ENCODE data around the gene SH2D3A.
"Not testable (repeated sequence)": the region's sequence is repeated elsewhere in the genome, so short reads cannot be mapped to it uniquely, and the experiment has no call there.

The SH2D3A gene

DNA sequence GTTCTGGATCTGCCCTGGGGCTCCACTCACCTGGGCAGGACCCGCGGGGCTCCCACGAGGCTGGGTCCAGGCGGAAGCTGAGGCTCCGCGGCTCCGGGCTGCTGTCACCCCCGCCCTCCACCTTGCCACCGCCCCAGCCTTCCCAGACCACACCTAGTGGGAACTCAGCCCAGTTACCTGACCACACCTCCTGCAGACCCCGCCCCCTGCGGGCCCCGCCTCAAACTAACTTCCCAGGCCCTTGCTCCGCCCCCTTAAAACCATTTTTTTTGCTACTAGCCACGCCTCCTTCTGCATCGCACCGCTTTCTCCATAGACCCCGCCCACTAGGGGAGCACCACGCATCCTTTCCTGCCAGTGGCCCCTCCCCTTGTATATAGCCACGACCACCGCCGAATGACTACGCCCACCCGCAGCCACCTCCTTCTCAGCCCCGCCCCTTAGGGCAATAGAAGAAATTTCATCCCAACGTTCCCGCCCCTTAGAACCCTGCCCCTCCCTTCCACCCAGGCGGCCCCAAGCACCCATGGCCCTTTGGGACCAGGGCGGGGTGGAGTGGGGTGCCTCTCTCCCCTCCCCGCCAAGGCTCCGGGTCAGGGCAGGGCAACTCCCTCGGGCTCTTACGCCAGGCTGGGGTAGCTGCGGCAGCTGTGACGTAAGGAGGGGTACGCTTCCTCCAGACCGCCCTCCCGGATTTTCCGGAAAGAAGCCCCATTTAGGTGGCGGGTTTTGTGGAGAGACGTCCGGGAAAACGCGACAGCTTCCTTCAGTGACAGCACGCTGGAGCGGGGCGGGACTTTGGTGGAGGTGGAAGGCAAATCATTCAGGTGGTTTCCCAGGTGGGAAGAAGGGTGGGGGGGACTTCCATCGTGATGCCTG lies at the start of gene SH2D3A:
Gene SH2D3A (minus strand): TSS at position 79 of the 879 bp plus-strand sequence. CDS start 3,687 bp downstream, outside the sequence.
- peak; percentile 94 to 97 for DNase-seq (ENCODE audit: low read depth in 2 of 2)

DNA sequence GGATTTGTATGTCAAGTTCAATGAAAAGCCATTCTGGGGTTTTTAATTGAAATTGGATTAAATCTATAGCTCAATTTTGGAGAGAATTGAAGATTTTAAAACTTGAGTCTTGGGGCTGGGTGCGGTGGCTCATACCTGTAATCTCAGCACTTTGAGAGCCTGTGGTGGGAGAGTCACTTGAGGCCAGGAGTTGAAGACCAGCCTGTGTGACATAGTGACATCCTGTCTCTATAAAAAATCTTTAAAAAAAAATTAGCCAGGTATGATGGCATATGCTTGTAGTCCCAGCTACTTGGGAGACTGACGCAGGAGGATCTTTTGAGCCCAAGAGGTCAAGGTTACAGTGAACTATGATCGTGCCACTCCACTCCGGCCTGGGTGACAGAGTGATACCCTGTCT lies 46.4 kb upstream of the SH2D3A start:
- DNase-seq (ENCODE audit: low read depth in 2 of 2), result no peak

DNA sequence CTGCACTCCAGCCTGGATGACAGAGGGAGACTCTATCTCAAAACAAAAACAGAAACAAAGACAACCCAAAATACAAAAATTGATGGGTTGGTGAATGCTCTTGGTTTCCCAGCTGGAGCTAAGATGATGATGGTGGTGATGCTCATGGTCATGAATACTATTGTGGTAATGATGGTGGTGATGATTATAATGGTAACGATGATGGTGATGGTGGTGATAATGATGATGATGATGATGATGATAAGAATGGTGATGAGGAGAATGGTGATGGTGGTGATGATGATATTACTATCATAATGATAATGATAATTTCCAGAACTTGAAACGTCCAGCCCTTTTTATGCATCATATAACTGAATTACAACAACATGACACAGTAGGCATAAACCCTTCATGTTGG lies 45.4 kb upstream of the SH2D3A start:
- no peak for DNase-seq (ENCODE audit: low read depth in 2 of 2)

DNA sequence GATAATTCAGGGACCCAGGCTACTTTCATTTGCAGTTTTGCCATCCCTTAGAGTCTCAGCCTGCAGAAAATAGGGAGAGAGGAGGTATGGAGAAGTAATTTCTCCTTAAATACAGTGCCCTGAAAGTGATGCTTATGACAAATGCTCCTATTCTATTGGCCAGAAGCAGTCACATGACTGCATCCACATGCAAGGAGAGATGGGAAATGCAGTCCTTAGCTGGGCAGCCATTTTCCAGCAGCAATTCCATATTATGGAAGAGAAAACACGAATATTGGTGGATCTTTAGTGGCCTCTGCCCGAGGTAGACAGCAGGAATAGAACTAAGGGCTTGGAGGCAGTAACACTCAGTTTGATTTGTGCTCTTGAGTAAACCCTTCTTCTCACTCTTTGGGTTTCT lies 44.7 kb upstream of the SH2D3A start:
- DNase-seq (ENCODE audit: low read depth in 2 of 2), result no peak

- no peak for DNase-seq (ENCODE audit: low read depth in 2 of 2)
Measured at GRCh38 chr19:6811378-6811777, 44.1 kb upstream of the SH2D3A start.

DNA sequence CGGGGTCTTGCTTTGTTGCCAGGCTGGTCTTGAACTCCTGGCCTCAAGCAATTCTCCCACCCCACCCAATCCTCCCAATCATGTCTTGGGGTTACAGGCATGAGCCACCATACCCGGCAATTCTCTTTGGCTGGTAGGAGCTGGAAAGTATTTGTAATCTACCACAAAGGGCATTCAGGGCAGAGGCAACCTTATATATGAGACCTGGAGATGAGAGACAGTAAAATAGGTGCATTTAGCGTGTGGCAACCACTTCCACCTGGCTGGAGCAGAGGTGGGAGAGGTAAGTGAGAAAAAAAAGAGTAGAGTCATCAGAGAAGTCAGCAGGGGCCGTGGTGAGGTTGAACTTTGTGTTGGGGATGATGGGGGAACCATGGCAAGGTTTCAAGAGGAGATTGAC lies 42.0 kb upstream of the SH2D3A start:
- no peak for DNase-seq (ENCODE audit: low read depth in 2 of 2)

- DNase-seq (ENCODE audit: low read depth in 2 of 2), result no peak
Measured at GRCh38 chr19:6808494-6808893, 41.3 kb upstream of the SH2D3A start.

DNA sequence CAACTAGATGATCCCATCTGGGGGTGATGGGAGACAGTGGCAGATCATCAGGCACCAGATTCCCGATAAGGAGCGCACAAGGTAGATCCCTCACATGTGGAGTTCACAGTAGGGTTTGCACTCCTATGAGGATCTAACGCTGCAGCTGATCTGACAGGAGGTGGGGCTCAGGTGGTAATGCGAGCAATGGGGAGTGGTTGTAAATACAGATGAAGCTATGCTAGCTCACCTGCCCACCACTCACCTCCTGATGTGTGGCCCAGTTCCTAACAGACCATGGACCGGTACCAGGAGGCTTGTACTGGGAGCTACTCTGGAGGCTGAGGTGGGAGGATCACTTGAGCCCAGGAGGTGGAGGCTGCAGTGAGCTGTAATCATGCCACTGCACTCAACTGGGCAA lies 40.1 kb upstream of the SH2D3A start:
- DNase-seq (ENCODE audit: low read depth in 2 of 2), result no peak

- DNase-seq (ENCODE audit: low read depth in 2 of 2), result no peak
Measured at GRCh38 chr19:6806488-6806887, 39.3 kb upstream of the SH2D3A start.

- no peak for DNase-seq (ENCODE audit: low read depth in 2 of 2)
Measured at GRCh38 chr19:6803036-6803404, 35.8 kb upstream of the SH2D3A start.

DNA sequence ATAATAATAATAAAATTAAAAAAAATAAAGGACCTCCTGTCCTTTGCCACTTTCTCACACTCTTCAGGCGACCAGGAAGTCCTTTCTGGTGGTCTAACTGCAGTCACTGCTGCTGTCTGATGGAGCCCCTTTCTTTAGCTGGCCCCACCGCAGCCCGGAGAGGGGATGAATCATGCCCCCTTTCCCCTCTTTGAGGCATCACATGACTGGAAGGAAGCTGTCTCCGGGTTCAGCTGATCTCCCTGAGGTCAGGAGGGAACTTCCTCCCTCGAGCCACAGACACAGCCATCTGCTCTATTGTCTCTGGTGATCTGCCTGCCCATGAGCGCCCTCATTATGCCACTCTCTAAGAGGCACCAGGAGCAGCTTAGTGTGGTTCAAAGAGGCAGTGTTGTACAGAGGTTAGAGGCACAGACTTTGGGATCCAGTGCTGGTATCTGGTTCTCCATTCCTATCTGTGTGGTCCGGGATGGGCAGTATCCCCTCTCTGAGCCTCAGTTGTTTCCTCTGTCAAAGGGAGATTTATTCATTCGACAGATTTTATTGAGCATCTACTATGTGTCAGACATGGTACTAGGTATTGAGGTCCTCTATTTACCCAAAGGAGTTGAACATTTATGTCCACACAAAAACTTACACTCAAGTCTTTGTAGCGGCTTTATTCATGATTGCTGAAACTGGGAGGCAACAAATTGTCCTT lies 35.3 kb upstream of the SH2D3A start:
- DNase-seq (ENCODE audit: low read depth in 2 of 2), result peak; percentile 54 to 63

DNA sequence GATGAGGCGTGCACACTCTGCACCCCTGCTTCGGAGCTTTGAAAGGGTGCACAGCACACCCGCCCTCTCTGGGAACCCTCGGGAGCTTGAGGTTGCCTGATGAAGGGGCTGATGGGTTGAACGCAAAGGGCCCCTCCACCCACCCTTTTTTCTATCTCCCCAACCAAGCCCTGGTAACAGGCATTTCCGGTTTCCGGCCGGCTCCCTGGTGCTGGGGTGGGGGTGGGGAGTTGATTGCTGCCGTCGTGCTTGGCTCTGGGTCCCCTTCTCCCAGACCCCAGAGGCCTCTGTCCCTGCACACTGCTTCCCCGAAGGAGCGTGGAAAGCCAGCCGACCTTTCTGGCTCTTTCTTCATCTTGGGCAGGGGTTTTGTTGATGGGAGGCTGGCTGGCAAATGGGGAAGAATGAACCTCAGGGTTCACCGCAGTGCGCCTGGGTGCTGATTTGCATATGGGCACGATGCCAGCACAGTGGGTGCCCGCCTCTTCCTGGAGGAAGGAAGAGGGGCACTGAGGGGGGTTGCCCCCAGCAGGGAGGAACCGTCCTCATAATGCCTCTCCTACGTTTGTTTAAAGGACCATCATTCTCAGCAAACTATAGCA lies 34.4 kb upstream of the SH2D3A start:
- peak; percentile 73 to 78 for DNase-seq (ENCODE audit: low read depth in 2 of 2)

DNA sequence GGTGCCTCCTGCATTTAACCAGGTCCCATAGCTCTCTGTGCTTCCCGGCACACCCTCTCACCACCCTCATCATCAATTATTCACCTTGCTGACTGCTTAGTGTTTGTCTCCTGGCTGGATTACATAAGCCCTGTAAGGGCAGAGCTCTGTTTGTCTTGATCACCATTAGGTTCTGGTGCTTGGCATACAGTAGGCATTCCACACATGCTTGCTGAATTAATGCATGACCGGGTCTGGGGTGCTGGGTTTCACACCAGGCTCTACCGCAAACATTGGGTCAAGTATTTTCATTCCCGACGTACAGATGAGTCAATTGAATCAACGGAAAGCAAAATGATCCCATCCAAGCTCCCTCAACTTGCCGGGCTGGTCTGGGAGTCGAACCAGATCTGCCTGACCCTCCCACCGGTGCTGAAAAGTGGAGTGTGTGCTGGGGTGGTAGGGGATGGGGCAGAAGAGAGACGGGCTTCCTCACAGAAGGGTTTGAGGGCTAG lies 33.8 kb upstream of the SH2D3A start:
- no peak for DNase-seq (ENCODE audit: low read depth in 2 of 2)

DNA sequence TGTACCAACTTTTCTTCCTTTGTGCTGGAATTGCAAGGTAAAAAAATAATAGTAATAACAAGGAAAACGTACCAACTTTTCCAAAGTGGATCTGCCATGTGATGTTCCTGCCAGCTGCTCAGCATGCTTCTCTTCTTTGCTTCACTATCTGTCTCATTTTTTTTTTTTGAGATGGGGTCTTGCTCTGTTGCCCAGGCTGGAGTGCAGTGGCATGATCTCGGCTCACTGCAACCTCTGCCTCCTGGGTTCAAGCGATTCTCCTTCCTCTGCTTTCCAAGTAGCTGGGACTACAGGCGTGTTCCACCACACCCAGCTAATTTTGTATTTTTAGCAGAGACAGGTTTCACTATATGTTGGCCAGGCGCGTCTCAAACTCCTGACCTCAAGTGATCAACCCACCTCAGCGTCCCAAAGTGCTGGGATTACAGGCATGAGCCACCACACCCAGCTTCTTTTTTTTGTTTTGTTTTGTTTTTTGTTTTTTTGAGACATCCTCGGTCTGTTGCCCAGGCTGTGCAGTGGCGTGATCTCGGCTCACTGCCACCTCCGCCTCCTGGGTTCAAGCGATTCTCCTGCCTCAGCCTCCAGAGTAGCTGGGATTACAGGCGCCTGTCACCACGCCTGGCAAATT lies 33.0 kb upstream of the SH2D3A start:
- not testable (repeated sequence) for DNase-seq (ENCODE audit: low read depth in 2 of 2)

- DNase-seq (ENCODE audit: low read depth in 2 of 2), result no peak
Measured at GRCh38 chr19:6797646-6798045, 30.4 kb upstream of the SH2D3A start.

GRCh38 chr19:6796278-6796677 lies 29.0 kb upstream of the SH2D3A start:
- DNase-seq (ENCODE audit: low read depth in 2 of 2), result no peak

DNA sequence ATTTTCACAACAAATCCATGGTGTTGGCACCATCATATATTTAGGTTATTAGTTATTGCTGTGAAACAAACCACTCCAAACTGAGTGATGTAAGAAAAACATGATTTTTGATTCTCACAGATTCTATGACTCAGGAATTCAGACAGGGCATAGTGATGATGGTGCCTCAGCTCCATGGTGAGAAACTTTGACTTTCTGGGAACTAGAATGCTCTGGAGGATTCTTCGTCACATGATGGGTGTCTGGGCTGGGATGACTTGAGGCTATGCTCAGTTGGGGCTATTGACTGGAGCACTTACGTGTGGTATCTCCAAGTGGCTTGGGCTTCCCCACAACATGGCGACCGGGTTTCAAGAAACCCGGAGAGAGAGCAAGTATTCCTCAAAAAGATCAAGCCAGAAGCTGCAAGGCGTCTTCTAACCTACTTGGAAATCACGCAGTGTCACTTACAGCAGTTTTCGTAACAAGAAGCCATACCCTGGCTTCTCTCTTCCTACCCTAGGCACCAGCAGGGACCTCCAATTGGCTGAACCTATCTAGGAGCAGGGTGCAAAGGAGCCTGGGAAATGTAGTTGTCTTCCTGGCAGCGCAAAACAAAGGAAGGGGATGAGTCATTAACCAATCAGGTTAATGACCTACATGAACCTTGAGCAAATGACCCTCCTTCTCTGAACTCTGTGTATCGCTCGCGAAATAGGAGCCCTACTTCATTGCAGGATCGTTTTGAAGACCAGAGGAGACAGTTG lies 27.6 kb upstream of the SH2D3A start:
- no peak for DNase-seq (ENCODE audit: low read depth in 2 of 2)

DNA sequence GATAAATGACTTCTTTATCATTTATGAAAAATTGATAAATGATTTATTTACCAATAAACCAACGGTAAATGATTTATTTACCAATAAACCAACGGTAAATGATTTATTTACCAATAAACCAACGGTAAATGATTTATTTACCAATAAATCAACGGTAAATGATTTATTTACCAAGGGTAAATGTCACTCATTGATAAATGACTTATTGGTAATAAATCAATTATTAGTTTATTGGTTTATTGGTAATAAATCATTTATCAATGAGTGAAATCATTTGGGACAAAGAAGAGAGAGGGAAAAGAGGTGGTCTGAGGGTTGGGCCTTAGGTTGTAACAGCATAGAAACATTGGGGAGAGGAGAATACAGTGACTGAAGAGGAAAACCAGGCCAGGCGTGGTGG lies 26.7 kb upstream of the SH2D3A start:
- no peak for DNase-seq (ENCODE audit: low read depth in 2 of 2)

GRCh38 chr19:6793411-6793810 lies 26.2 kb upstream of the SH2D3A start:
- DNase-seq (ENCODE audit: low read depth in 2 of 2), result no peak

- no peak for DNase-seq (ENCODE audit: low read depth in 2 of 2)
Measured at GRCh38 chr19:6791237-6791636, 24.0 kb upstream of the SH2D3A start.
